Activated CD4-positive, alpha-beta T cell treated with anti-CD3 and anti-CD28 coated beads, Interleukin-2, amount 10 ng/mL, durations not matched to agents 24 days and 14 days (primary cell): ENCODE data around the gene FAM111A. TPM values are rescaled to one million over a fixed set of nuclear protein-coding genes. Genes with fewer than 3 reads are reported as not detected.

ENCODE experiments used
- DNase-seq: peaks from one replicate; pipeline ENCODE4 v3.0.0; 2022
- H3K27ac Mint-ChIP-seq: one replicate; pipeline ENCODE4 v1.8.0; 2022; ENCODE audit warnings: mild to moderate bottlenecking, mixed read lengths
- H3K27me3 Mint-ChIP-seq: one replicate; pipeline ENCODE4 v1.8.0; 2022; ENCODE audit warnings: mixed read lengths
- H3K36me3 Mint-ChIP-seq: one replicate; pipeline ENCODE4 v1.8.0; 2022; ENCODE audit warnings: low read depth, mild to moderate bottlenecking, mixed read lengths
- H3K4me1 Mint-ChIP-seq: one replicate; pipeline ENCODE4 v1.8.0; 2021; ENCODE audit warnings: mixed read lengths
- H3K4me3 Mint-ChIP-seq: one replicate; pipeline ENCODE4 v1.8.0; 2022; ENCODE audit warnings: mild to moderate bottlenecking, moderate library complexity, mixed read lengths
- H3K9me3 Mint-ChIP-seq: one replicate; pipeline ENCODE4 v1.8.0; 2021; ENCODE audit warnings: mixed read lengths
- intact Hi-C: fragments of 100-400 bp; cut with micrococcal nuclease; formaldehyde crosslinking; loops from one replicate; pipeline ENCODE4 v1.15.1; 2023
- total RNA-seq: library from RNA; stranded (reverse); gene quantifications from 2 replicates; pipeline ENCODE4 v1.2.3, GENCODE V29; 2022

Gene FAM111A
- total RNA-seq, 1 donor from 2014 or later = 71.2 TPM

DNA sequence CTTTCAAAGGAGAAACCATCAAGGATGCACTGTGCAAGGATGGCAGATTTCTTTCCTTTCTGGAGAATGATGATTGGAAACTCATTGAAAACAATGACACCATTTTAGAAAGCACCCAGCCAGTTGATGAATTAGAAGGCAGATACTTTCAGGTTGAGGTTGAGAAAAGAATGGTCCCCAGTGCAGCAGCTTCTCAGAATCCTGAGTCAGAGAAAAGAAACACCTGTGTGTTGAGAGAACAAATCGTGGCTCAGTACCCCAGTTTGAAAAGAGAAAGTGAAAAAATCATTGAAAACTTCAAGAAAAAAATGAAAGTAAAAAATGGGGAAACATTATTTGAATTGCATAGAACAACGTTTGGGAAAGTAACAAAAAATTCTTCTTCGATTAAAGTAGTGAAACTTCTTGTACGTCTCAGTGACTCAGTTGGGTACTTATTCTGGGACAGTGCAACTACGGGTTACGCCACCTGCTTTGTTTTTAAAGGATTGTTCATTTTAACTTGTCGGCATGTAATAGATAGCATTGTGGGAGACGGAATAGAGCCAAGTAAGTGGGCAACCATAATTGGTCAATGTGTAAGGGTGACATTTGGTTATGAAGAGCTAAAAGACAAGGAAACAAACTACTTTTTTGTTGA is 9.8 kb downstream of the FAM111A start:
- intact Hi-C loops = loop anchor here (1.0 to 10.0 kb wide), 2 partner anchors 8 to 198 kb away; no protein-coding TSS in a partner anchor
- Mint-ChIP-seq H3K27ac (peak overlapping the region; percentile 89), H3K4me1 (peaks cover 40% of the 10 kb centered on the region), H3K9me3 (no peaks in the 10 kb centered on the region), H3K4me3 (peak overlapping the region; percentile 64), H3K27me3 (no peaks in the 10 kb centered on the region), H3K36me3 (peaks cover 55% of the 10 kb centered on the region)
- DNase-seq = peak; percentile 74

DNA sequence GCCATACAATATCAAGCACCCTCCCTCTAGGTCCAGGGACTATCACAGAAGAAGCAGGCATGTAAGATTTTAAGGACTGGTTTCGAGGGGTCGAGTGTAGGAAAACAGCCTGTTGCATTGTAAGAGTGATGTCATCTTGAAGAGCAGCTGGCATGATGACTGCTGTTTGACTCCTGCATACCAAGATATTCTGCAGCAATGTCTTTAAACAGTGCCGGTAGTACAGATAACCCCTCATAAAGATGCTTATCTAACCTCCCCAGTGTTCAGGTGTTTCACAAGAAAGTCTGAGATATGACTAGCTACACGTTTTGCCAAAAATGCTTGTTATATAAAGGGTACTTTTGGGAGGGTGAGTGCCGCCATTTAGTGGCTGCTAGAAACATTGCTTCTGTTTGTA is 12.0 kb downstream of the FAM111A start:
- no peaks in the 10 kb centered on the region for H3K27me3 Mint-ChIP-seq
- H3K9me3 Mint-ChIP-seq = no peaks in the 10 kb centered on the region
- intact Hi-C loops = loop anchor here (5.0 to 10.0 kb wide), 2 partner anchors 200 to 502 kb away; no protein-coding TSS in a partner anchor
- H3K4me3 Mint-ChIP-seq = no peak overlapping the region
- peaks cover 29% of the 10 kb centered on the region for H3K4me1 Mint-ChIP-seq
- DNase-seq = peak; percentile 45
- peaks cover 36% of the 10 kb centered on the region for H3K36me3 Mint-ChIP-seq
- no peak overlapping the region for H3K27ac Mint-ChIP-seq

DNA sequence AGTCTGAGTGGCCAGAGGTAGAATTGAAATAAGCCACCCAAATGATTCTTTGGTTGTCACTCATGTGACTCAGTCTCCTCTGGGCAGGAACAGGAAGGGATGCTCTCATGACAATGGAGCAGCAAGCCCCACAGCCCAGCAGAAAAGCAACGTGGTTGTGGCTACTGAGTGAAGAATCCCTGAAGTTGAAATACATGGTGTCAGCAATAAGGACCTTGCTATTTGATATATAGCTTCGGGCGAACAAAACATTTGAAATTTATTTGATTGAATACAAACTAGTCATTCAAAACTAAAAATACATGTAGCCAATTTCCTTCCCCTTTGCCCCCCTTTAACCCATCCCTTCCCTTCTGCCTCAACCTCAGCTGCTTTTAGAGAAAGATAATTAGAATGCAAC is 14.8 kb downstream of the FAM111A start:
- intact Hi-C loops = loop anchor here (5.0 to 10.0 kb wide), 2 partner anchors 203 to 505 kb away; no protein-coding TSS in a partner anchor
- Mint-ChIP-seq H3K27ac (no peak overlapping the region), H3K4me1 (peaks cover 13% of the 10 kb centered on the region), H3K9me3 (no peaks in the 10 kb centered on the region), H3K36me3 (peaks cover 22% of the 10 kb centered on the region), H3K4me3 (no peak overlapping the region), H3K27me3 (peaks cover 13% of the 10 kb centered on the region)
- DNase-seq = no peak

DNA sequence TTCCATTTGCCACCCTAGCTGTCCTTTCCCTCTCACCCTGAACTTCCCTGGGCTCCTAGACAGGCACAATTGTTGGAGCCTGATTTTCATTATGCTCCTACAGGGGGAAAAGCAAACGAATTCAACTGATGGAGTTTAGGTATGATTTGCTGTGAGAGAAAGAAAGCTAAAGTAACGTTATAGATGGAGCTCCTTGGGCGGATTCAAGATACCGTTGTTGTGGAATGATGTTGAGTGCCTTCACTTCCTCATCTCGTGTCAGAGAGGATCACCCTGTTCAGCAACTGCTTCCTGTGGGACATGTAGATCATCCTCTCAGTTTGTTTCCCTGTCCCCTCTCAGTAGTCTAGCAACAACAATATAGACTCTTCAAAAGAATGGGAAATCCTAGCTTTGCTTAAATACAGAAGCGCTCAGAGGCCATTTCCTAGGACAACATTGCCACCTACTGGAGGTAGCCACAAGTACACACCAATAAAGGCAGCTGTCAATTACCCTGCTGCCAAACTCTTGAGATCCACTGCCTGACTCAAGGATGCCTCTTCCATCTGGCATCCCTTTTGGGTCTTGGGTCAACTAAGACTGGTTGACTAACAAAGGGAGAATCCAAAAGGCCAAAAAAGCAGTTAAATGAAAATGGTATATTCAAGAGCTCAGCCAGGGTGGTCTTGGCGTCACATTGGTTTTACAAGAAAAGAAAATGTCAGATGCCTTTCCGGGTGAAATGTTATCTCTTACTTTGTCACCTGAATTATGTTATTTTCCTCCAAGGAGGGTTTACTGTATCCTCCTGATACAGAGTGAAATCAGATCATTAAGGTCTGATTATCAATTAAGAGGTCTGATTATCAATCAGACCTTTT is 15.8 kb downstream of the FAM111A start:
- intact Hi-C loops = loop anchor here (1.0 to 10.0 kb wide), 5 partner anchors 16 to 506 kb away; partner anchors contain the start of gene FAM111A

DNA sequence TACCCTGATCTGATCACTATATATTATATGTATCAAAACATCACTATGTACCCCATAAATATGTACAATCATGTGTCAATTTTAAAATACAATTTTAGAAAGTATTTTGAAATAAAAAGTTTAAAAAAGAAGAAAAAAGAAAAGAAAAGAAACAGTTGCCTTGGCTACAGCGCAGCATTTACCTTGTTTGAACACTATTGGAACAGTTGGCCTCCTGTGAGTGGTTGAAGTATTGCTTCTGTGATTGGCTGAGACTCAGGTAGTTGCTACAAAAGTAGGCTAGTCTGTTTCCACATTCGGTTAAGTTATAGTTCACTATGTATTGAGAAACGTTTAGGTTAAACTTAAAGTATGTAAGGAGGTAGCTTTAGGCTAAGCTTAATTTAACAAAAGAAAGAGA is 21.4 kb downstream of the FAM111A start:
- H3K36me3 Mint-ChIP-seq = no peaks in the 10 kb centered on the region
- no peak for DNase-seq
- no peak overlapping the region for H3K4me3 Mint-ChIP-seq
- H3K4me1 Mint-ChIP-seq = peaks cover 3% of the 10 kb centered on the region
- H3K9me3 Mint-ChIP-seq = no peaks in the 10 kb centered on the region
- peaks cover 36% of the 10 kb centered on the region for H3K27me3 Mint-ChIP-seq
- intact Hi-C loops = no loop called here
- no peak overlapping the region for H3K27ac Mint-ChIP-seq

More for the DNA sequence above, 15.8 kb downstream of the FAM111A start:
- Mint-ChIP-seq H3K9me3 (no peaks in the 10 kb centered on the region), H3K27me3 (peaks cover 15% of the 10 kb centered on the region), H3K36me3 (peaks cover 14% of the 10 kb centered on the region), H3K27ac (no peak overlapping the region), H3K4me3 (no peak overlapping the region), H3K4me1 (peaks cover 7% of the 10 kb centered on the region)
- DNase-seq = peak; percentile 90

DNA sequence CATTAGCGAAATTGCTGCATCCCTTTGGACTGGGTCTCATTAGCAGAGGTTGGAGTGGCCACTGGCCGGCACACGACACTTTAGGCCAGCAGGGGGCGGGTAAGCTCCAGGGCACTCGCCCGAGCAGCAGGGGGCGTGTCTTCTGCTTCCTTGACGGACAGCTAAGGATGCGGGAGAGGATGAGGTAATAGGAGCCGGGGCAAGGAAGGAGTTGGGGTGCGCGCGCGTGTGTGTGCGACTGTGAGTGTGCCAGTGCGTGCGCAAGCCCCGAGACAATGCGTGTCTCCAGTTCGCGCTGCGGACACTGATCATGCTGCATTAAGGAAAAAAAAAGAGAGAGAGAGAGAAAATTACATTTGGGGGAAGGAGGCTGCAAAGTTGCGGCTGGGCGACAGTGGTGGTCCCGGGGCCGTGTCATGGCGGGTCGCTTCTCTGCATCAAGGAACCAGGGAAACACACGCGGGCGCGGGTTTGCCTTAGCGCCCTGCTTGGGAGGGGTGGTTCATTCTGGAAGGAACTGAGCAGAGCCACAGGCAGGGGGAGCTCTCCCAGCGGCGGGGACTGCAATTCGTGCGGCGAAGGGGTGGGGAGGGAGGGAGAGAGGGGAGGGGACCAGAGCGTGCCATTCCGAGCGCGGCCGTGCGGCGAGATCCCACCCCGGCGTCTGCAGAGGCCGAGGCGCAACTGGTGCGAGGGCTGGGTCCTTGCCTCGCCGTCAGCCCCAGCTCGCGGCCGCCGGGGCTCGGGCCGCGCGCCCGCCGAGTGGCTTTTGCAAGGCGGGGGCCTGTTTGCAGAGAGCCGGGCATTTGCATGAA is 29.1 kb downstream of the FAM111A start, which contains the start of gene DTX4:
Gene DTX4, plus strand, starts transcription at position 625 of the 815 bp plus-strand sequence. CDS start 464 bp downstream, outside the sequence.
- Mint-ChIP-seq H3K27ac (no peak within 1 kb of the TSS), H3K27me3 (peaks cover 36% of the 10 kb centered on the region), H3K36me3 (no peaks in the 10 kb centered on the region), H3K4me3 (peak within 1 kb of the TSS; percentile 87), H3K4me1 (peaks cover 9% of the 10 kb centered on the region), H3K9me3 (no peaks in the 10 kb centered on the region)
- intact Hi-C loops = loop anchor here (1.0 to 10.0 kb wide), 5 partner anchors 29 to 493 kb away; partner anchors contain the start of gene PATL1
- peak; percentile 97 for DNase-seq

DNA sequence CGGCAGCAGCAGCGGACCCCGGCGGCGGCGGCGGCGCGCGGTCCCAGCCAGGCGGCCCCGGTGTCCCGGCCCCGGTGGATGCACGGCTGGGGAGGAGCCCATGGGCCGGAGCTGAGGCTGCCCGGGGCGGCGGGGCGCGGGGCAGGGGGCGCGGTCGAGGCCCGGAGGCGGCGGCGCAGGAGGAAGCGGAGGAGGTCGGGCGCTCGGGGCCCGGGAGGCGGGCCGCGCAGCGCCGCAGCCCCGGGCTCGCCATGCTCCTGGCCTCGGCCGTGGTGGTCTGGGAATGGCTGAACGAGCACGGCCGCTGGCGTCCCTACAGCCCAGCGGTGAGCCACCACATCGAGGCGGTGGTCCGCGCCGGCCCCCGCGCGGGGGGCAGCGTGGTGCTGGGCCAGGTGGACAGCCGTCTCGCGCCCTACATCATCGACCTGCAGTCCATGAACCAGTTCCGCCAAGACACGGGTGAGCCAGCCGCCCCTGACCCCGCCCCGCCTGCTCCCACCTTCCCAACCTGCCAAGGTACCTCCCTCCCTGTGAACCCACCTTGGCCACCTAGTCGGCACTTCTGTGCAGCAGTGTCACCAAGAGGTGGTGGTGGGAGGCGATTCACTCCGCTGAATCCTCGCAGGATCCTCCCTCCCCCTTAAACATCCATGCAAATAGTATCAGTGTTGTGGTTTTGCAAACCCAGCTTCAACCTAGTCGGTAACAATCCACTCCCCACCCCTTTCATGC is 29.9 kb downstream of the FAM111A start:
- Mint-ChIP-seq H3K9me3 (no peaks in the 10 kb centered on the region), H3K36me3 (no peaks in the 10 kb centered on the region), H3K27me3 (peaks cover 39% of the 10 kb centered on the region), H3K4me1 (peaks cover 9% of the 10 kb centered on the region), H3K27ac (no peak overlapping the region), H3K4me3 (peak overlapping the region; percentile 87)
- peak; percentile 63 for DNase-seq
- intact Hi-C loops = loop anchor here (10.0 kb wide), 1 partner anchor 492 kb away; the partner anchor contains the start of gene PATL1

DNA sequence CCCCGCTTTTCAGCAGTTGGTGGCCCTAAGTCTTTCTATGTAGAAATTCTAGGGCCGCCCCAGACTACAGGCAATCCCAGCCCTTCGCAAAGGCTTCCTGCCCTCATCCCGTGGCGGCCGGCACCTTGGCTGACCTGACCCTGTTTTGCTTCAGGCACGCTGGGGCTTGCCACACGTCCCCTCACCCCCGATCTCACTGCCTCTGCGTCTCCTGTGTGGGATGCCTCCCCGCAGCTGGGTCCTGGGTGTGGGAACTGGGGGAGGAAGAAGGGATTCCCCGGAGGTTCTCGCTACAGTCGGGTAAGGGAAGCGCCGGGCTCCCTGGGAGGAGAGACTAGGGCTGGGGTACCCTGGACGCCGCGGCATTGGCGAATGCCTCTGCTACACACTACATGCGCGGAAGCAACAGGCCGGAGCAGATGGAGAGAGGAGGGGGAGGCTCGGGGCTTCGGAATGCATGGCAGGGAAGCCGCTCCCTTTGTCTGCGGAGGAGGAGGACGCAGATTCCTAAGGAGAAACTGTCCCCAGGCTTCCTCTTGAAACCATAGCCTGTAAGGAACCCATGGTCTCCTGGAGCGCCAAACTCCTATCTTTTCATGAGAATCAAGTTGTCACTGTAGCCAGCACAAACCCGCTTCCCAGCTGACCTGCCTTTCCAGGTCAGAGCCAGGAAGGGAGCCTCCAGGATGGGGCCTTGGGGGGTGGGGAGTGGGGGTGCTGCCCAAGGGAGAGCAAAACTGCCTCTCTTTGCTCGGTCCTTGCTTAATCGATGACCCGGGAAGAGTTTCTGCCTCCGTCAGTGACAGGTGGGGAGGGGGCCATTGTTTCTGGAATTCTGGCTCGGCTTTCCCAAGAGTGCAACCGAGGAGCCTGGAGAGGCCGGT is 30.7 kb downstream of the FAM111A start:
- no peaks in the 10 kb centered on the region for H3K36me3 Mint-ChIP-seq
- H3K9me3 Mint-ChIP-seq = no peaks in the 10 kb centered on the region
- H3K27me3 Mint-ChIP-seq = peaks cover 42% of the 10 kb centered on the region
- H3K27ac Mint-ChIP-seq = peak overlapping the region; percentile 5
- DNase-seq = peak; percentile 65
- peak overlapping the region; percentile 87 for H3K4me3 Mint-ChIP-seq
- peaks cover 9% of the 10 kb centered on the region for H3K4me1 Mint-ChIP-seq
- intact Hi-C loops = loop anchor here (10.0 kb wide), 1 partner anchor 491 kb away; the partner anchor contains the start of gene PATL1

DNA sequence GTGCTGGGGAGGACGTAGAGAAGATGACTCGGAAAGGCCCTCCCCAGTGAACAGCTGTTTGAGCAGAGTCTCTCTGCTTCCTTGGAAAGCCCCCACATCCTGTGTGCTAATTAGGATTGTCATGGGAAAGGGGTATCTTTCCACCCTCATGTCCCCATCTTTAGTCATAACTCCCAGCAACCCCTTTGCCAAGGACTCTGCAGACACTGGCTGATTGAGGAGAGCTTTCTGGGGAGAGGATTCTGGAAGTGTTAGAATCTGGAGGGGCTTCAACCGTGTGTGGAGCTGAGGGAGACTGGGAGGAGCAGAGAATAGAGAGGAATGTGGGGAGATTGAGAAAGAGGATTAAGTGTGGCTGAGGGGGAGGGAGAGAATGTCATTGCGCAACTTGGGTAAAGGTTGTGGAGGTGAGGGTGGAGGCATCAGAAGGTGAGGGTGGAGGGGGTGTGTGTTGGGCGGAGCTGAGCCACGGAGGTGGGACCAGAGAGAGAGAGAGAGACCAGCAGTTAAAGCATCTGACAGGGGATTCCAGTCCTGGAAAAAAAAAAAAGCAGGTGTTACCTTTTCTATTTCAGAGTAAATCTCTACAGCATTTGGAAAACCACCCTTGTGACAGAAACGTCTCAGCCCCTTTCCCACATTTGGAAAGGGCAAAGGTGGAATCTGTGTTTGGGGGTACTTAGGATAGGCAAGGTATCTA is 31.5 kb downstream of the FAM111A start:
- Mint-ChIP-seq H3K36me3 (no peaks in the 10 kb centered on the region), H3K9me3 (no peaks in the 10 kb centered on the region), H3K4me1 (peaks cover 9% of the 10 kb centered on the region), H3K27ac (no peak overlapping the region), H3K27me3 (peaks cover 44% of the 10 kb centered on the region), H3K4me3 (no peak overlapping the region)
- no peak for DNase-seq
- intact Hi-C loops = loop anchor here (10.0 kb wide), 1 partner anchor 491 kb away; the partner anchor contains the start of gene PATL1

DNA sequence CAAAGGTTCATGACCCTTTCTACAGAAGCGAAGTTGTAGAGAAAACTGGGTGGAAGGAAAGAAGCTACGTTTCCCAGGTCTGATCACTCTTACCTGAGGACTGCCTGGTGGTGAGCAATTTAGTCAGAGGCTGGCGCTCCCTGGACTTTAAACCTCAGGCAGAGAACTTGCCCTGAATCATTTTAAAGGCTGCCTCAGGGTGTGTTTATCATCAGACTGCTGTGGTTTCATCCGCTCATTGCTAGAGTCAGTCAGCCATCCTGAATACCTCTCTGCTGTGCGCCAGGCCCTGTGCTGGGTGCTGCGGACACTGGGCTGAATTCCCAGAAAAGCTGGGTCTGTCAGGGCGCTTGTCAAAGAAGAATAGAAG is 32.0 kb downstream of the FAM111A start:
- Mint-ChIP-seq H3K36me3 (no peaks in the 10 kb centered on the region), H3K4me1 (peaks cover 9% of the 10 kb centered on the region), H3K9me3 (no peaks in the 10 kb centered on the region), H3K4me3 (no peak overlapping the region), H3K27ac (no peak overlapping the region), H3K27me3 (peaks cover 44% of the 10 kb centered on the region)
- DNase-seq = no peak
- intact Hi-C loops = loop anchor here (10.0 kb wide), 1 partner anchor 490 kb away; the partner anchor contains the start of gene PATL1

DNA sequence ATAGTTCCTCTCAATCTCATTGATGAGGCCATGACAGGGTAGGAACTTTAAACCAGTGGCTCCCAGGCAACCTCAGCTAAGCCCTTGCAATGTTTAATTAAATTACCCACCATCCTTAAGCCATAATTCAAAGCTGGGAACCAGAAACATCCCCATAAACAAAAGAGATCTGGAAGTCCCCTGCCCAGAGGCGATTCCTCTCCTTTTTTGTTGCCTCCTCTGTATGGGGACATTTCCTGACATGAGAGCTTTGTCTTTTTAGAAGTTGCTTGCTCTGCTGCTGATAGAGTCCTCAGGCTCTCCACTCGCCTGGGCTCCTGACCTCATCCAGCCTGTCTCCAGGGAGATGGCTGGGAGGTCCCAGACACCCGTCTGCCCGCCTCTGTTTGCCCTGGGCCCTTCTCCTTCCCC is 32.4 kb downstream of the FAM111A start:
- intact Hi-C loops = loop anchor here (10.0 kb wide), 1 partner anchor 490 kb away; the partner anchor contains the start of gene PATL1
- peaks cover 46% of the 10 kb centered on the region for H3K27me3 Mint-ChIP-seq

More for the DNA sequence above, 32.4 kb downstream of the FAM111A start:
- no peak for DNase-seq
- Mint-ChIP-seq H3K27ac (no peak overlapping the region), H3K9me3 (no peaks in the 10 kb centered on the region), H3K36me3 (no peaks in the 10 kb centered on the region), H3K4me3 (no peak overlapping the region), H3K4me1 (peaks cover 9% of the 10 kb centered on the region)
